NCI-H187 treated with DMSO at 0.1 percent for 48 hours (cell line): ENCODE measurements around the gene GZMM.

Experiments used
- DNase-seq: peaks from one replicate; lab custom pipeline; 2025; lab: John Stamatoyannopoulos, UW

GZMM gene

GRCh38 chr19:512547-513365 lies 31.1 kb upstream of the GZMM start:
- DNase-seq, result peak; percentile 33

DNA sequence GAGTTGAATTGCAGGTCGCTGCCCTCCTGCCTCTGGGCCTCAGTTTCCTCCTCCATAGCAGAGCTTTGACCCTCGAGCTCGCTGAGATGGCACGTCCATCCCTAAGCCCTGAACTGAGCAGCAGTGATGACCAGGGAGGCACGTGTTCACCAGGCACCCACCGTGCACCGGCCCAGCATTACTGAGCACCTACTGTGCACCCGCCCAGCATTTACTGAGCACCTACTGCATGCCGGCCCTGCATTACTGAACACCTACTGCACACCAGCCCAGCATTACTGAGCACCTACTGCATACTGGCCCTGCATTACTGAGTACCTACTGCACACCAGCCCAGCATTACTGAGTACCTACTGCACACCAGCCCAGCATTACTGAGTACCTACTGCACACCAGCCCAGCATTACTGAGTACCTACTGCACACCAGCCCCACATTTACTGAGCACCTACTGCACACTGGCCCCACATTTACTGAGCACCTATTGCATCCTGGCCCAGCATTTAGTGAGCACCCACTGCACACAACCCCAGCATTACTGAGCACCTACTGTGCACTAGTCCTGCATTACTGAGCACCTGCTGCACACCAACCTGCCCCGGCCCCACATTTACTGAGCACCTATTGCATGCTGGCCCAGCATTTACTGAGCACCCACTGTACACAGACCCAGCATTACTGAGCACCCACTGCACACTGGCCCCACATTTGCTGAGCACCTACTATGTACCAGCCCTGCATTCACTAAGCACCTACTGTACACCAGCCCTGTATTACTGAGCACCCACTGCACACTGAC lies 30.3 kb upstream of the GZMM start:
- DNase-seq, result no peak

DNA sequence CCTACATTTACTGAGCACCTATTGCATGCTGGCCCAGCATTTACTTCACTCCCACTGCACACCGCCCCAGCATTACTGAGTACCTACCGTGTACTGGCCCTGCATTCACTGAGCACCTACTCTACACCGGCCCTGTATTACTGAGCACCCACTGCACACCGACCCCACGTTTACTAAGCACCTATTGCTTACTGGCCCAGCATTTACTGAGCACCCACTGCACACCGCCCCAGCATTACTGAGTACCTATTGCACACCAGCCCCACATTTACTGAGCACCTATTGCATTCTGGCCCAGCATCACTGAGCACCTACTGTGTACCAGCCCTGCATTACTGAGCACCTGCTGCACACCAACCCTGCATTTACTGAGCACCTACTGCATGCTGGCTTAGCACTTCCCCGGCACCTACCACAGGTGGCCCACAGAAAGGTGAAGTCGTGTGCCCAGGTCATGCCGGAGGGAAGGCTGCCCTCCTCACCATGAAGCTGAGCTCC lies 29.6 kb upstream of the GZMM start:
- DNase-seq, result no peak

DNA sequence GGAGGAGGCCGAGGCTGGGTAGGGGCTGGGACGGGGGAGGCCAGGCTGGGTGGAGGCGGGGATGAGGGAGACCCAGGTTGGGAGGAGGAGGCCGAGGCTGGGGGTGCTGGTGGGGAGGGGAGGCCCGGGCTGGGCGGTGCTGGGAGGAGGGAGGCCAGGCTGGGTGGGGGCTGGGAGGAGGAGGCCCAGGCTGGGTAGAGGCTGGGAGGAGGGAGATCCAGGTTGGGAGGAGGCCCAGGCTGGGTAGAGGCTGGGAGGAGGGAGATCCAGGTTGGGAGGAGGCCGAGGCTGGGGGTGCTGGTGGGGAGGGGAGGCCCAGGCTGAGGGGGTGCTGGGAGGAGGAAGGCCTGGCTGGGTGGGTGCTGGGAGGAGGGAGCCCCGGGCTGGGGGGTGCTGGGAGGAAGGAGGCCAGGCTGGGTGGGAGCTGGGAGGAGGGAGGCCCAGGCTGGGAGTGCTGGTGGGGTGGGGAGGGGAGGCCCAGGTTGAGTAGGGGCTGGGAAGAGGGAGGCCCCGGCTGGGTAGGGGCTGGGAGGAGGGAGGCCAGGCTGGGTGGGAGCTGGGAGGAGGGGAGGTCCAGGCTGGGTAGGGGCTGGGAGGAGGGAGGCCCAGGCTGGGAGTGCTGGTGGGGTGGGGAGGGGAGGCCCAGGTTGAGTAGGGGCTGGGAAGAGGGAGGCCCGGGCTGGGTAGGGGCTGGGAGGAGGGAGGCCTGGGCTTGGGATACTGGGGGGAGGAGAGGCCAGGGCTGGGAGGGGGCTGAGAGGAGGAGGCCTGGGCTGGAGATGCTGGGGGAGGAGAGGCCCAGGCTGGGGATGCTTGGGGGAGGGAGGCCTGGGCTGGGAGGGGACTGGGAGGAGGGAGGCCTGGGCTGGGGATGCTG lies 25.9 kb upstream of the GZMM start:
- no peak for DNase-seq

- no peak for DNase-seq
Measured at GRCh38 chr19:518598-519231, 25.1 kb upstream of the GZMM start.

DNA sequence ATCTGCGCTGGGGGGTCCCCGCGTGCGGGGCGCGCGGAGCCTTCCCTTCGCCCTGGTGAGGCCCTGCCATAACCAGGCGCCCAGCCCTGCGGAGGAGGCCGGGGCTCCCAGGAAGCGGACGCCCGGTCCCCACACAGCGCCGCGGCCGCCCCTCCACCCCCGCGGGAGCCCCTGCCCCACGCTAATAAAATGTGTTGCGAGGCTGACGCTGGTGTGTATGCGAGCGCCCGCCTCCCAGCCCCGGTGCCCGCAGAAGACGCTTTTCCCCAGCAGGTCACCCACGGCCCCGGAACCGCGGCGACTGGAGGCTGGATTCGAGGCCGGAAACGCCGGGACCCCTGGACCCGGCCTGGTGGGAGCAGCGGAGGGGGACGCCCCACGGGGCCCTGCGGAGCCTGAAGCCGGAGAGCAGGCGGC lies 24.4 kb upstream of the GZMM start:
- no peak for DNase-seq

DNA sequence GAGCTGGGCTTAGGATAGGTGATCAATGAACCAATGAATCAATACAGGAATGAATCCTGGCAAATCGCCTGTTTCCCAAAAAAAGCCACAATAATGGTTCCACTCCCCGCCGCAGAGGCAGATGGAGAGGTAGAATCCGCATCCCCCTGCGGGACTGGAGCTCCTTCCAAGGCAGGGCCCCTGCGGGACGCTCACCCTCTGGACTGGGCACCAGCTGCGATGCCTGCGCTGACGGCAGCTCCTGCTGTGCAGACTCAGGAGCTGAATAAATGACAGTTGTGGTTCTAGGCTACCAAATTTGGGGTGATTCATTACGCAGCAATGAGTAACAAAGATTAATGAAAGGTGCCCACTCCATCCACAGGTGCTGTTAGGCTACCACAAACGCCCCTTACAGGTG lies 21.1 kb upstream of the GZMM start:
- no peak for DNase-seq

DNA sequence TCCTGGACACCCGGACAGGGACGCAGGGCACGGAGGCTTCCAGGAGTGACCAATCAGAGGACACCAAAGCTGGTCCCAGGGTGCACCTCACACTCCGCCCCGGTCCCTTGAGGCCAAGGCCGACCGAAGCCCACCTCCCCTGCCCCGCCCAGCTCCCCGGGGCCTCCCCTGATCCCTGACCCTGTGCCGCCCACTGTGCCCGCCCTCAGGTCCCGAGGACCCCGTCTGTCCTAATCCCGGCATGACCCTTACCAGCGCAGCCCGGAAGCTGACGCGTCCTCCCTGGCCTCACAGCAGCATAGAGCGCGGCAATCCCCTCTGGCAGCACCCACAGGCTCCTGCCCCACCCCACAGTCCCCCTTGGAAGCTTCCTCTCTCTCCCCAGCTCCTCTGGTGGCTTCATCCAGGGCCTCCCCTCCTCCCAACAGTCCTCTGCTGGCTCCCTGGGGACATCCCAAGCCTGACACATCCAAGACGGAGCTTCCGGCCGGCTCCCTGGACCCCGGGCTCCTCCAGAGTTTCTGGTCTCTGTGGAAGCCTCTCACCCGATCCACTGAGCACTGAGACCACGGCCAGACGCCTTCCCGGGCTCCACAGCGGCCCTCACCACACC lies 19.7 kb upstream of the GZMM start:
- DNase-seq, result no peak

DNA sequence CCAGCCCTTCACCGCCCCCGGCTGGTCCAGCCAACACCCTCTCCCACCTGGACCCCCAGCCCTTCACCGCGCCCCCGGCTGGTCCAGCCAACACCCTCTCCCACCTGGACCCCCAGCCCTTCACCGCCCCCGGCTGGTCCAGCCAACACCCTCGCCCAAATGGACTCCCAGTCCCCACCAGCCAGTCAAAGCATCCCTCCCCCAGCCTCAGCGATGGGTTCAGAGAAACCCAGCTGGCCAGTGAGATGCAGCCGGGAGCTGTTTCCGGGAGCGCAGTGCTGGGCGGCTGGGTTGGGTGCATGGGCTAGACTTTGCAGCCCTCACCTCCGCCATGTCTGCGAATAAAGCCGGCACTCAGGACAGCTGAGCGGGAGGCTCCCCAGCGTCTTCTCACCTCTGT lies 18.8 kb upstream of the GZMM start:
- DNase-seq, result no peak

GRCh38 chr19:525857-526419 lies 17.9 kb upstream of the GZMM start:
- no peak for DNase-seq

- DNase-seq, result no peak
Measured at GRCh38 chr19:530134-531008, 13.5 kb upstream of the GZMM start.

GRCh38 chr19:531009-531752 lies 12.7 kb upstream of the GZMM start:
- DNase-seq, result no peak

DNA sequence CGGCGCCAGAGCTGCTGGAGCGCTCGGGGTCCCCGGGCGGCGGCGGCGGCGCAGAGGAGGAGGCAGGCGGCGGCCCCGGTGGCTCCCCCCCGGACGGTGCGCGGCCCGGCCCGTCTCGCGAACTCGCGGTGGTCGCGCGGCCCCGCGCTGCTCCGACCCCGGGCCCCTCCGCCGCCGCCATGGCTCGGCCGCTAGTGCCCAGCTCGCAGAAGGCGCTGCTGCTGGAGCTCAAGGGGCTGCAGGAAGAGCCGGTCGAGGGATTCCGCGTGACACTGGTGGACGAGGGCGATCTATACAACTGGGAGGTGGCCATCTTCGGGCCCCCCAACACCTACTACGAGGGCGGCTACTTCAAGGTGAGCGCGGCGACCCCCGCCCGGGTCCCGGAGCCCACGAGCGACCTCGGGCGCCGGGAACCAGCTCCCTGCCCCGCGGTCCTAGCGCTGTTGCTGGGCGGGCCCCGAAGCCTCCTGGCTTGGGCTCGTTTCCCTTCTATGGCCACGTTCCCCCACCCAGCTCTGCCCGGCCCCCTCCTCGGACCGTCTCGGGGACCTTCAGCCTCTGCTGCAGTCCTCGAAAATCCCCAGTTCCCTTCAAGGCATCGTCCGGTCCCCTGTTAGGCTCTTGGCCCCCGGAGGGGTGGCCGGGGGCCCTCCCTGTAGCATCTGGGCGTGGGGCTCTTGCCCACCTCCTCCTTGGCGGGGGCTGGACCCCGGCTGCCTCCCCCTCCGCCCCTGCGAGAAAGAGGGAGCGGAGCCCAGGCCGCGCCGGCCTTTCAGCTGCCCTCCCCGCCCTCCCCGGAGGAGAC lies 11.9 kb upstream of the GZMM start, which contains the start of gene CDC34:
Gene CDC34, plus strand, starts transcription at position 8 of the 808 bp plus-strand sequence. Its CDS starts 172 bp downstream, at position 180.
- no peak for DNase-seq

GRCh38 chr19:532561-533363 lies 11.1 kb upstream of the GZMM start:
- DNase-seq, result no peak

GRCh38 chr19:533364-534058 lies 10.3 kb upstream of the GZMM start:
- no peak for DNase-seq

DNA sequence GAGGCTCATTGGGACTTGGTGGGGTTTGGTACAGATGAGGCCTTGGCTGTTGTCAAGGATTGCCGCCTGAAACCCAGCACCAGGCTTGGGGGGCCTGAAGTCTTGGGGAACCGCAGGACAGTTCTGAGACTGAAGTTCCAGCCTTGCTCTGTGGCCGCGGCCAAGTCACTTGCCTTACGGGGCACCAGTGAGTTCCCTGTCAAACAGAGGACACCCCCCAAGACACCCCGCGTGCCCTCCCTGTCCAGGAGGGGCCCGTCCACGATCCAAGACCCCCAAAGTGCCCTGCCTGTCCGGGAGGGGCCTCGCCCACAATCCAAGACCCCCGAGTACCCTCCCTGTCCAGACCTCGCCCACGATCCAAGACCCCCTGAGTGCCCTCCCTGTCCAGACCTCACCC lies 9.8 kb upstream of the GZMM start:
- DNase-seq, result no peak
